ENCODE results near the gene ANKRD26.

GRCh38 chr10:26983156-26983555, 117.1 kb downstream of the ANKRD26 start:
- TF ChIP-seq EP300 (IDR thresholded peaks at IDR 0.05) (no peak), CTCF (IDR thresholded peaks at IDR 0.05) (no peak), POLR2AphosphoS5 (IDR thresholded peaks at IDR 0.05) (no peak)
